Activated CD4-positive, alpha-beta T cell treated with anti-CD3 and anti-CD28 coated beads, Interleukin-2, amount 50 U/mL, for 24 hours (primary cell): ENCODE measurements around the gene RPL19.
A peak's percentile ranks its signal among the peaks of the same experiment; 100 is the strongest.

Experiments used
- DNase-seq, 2 donors: peaks; one replicate each; pipeline ENCODE4 v3.0.0-alpha.2; 2020; ENCODE audit warnings: low read depth in 1 of 2, low spot score in 1 of 2

RPL19 gene

GRCh38 chr17:39223907-39224777, 24.1 kb downstream of the RPL19 start:
- DNase-seq = no peak

GRCh38 chr17:39224778-39225307, 24.8 kb downstream of the RPL19 start:
- no peak for DNase-seq

GRCh38 chr17:39225308-39225958, 25.4 kb downstream of the RPL19 start, which contains the start of gene STAC2:
TSS of gene STAC2 (minus strand) at chr17:39225945. CDS start at chr17:39225502, 443 bp downstream.
- DNase-seq = no peak

- no peak for DNase-seq
Observed at GRCh38 chr17:39225959-39226683, 26.0 kb downstream of the RPL19 start.

GRCh38 chr17:39227364-39227919, 27.4 kb downstream of the RPL19 start:
- DNase-seq = no peak

- no peak for DNase-seq
Observed at GRCh38 chr17:39229274-39229913, 29.3 kb downstream of the RPL19 start.

GRCh38 chr17:39230361-39230760, 30.3 kb downstream of the RPL19 start:
- no peak for DNase-seq

- no peak for DNase-seq
Observed at GRCh38 chr17:39231091-39231561, 31.0 kb downstream of the RPL19 start.

- DNase-seq = peak in 1 of 2 donors; percentile 33
Observed at GRCh38 chr17:39231591-39232551, 31.8 kb downstream of the RPL19 start.

GRCh38 chr17:39235555-39236449, 35.7 kb downstream of the RPL19 start:
- DNase-seq = peak in 1 of 2 donors; percentile 17

GRCh38 chr17:39236450-39236927, 36.4 kb downstream of the RPL19 start:
- DNase-seq = no peak

- DNase-seq = no peak
Observed at GRCh38 chr17:39236981-39237441, 36.9 kb downstream of the RPL19 start.

GRCh38 chr17:39237586-39237985, 37.5 kb downstream of the RPL19 start:
- no peak for DNase-seq

GRCh38 chr17:39238311-39238972, 38.4 kb downstream of the RPL19 start:
- DNase-seq = peak; percentile 30 to 64

GRCh38 chr17:39239640-39240314, 39.7 kb downstream of the RPL19 start:
- peak; percentile 40 to 50 for DNase-seq

- no peak for DNase-seq
Observed at GRCh38 chr17:39240631-39241030, 40.5 kb downstream of the RPL19 start.

- DNase-seq = no peak
Observed at GRCh38 chr17:39243155-39243554, 43.1 kb downstream of the RPL19 start.
